Stimulated activated CD8-positive, alpha-beta memory T cell treated with anti-CD3 and anti-CD28 coated beads, Interleukin-4, amount 100 ng/mL, for 4 hours (primary cell): Measurements from ENCODE around the gene TUSC2.

ENCODE experiments used
- DNase-seq, 2 donors: peaks; one replicate each; pipeline ENCODE4 v3.0.0-alpha.2; 2020; ENCODE audit warnings: low read depth in 2 of 2, low spot score in 1 of 2

The TUSC2 gene

GRCh38 chr3:50327943-50328691 is at the start of gene TUSC2:
TSS of gene TUSC2 (minus strand) at chr3:50328223. CDS start at chr3:50328099, 124 bp downstream.
- DNase-seq, result peak; percentile 89 to 90

DNA sequence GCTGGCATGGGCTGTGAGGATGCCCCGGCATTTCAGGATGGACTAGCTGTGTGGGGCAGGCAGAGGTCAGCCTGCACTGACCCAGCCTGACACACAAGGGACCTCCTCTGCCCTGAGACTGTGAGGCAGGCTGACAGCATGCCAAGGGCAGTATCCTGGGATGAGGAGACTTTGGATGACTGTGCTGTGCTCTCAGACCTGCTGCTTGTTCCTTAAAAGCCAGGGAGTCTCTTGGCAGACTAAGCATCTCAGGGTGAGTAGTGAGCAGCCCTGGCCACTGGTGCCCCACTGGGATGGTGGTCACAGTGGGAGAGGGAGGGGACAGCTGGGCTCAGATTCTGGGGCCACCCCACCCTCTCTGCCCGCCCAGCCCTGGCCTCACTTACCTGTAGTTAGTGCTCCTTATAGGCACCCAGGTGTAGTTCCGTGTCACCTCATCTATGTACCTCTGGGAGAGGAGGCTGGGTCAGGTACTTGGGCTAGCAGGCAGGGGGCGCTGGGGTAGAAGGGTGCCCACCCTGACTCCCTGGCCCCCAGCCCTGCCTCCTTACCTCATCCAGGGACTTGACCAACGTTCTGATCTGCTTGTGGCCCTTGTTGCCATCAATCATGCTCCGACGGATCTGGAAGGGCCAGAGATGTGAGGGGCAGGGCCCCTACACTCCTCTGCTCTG is 47.4 kb upstream of the TUSC2 start:
- DNase-seq, result no peak

DNA sequence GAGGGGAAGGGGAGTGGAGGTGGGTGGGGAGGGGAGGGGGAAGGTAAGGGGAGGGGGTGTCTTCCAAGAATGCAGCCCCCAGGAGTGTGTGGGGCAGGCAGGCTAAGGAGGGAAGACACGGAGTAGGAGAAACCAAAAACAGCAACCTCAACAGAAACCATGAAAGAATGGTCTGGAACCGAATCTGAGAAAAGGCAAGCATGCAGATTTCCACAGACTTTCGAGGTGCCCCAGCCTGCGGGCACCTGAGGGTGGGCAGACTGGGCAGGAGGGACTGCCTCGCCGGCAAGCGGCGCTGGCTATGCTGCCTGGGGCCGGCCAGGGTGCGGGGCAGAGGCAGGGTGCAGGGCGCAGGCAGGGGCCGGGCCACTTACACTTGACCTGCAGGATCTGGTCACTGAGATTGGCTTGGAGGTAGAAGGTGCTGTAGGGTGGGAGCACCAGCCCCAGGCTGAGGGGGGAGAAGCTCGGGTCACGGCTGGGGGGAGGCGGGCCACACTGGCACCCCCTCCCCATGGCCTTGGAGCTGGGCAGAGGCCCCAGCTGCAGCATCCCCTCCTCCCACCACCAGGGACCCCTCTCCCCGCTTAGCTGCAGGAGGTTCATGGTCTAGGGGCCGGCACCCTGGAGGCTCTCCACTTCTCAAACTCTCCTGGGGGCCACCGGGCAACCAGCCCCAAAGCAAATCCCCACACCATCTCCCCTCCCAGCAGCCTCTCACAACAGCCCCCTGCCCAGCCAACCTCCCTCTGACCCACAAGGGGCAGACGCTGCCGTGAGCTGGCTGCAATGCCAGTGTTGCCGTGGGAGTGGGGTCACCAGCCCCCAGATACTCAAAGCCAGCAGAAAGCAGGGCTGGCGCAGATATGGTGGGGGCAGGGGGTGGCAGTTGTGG is 46.6 kb upstream of the TUSC2 start:
- no peak for DNase-seq

DNA sequence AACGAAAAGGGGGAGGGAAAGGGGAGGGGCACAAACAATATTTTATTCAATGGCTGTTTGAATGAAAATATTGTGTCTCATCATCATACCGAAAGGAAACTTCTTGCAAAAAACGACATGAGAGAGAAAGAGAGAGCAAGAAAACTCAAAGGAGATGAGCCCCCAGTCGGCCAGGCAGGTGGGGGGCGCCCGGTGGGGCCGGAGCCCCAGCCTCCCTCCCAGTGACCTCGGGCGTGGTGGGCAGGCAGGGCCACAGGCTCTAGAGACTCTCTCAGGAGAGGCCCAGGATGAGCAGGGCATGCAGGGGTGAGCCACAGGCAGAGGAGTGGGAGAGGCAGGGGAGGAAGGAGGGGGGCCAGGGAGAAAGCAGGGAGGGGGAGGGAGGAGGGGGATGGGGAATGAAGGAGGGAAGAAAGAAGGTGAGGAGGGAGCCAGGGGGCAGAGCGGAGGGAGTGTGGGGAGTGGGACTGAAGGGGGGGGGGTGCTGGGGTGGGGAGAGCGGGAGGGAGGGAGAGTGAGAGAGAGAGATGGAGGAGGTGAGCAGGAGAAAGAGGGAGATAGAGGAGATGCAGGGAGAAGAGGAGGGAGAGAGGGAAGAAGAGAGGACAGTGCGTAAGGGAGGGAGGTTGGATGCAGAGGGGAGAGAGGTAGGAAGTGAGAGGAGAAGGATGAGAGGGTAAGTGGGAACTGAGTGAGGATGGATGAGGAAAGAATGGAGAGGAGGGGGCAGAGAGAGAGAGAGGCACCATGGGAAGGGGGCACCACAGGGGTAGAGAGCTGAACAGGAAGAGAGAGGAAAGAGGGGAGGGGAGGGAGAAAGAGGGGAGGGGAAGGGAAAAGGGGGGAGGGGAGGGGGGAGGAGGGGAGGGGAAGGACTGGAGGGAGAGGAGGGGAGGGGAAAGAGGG is 45.4 kb upstream of the TUSC2 start:
- no peak for DNase-seq

DNA sequence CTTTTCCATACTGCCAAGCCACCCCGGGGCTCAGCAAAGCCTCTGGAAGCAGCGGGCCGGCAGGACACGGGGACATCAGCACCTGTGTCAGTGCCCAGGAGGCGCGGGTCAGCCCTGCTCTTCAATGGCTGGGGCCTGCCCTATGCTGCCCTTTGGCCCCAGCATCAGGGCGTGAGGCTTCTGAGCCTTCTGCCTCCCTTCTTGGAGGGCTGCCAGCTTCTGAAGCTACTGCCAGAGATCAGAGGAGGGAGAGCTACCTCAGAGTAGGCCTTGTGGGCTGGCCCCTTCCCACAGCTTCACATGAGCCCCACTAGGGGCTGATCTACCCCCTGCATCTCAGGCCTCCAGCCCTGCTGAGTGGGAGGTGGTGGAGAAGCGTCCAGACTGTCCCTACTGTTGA is 44.3 kb upstream of the TUSC2 start:
- DNase-seq, result no peak

GRCh38 chr3:50371133-50371685 is 43.2 kb upstream of the TUSC2 start:
- DNase-seq, result no peak

- DNase-seq, result no peak
Observed at GRCh38 chr3:50370594-50370993, 42.6 kb upstream of the TUSC2 start.

GRCh38 chr3:50369012-50369670 is 41.1 kb upstream of the TUSC2 start:
- DNase-seq, result no peak

DNA sequence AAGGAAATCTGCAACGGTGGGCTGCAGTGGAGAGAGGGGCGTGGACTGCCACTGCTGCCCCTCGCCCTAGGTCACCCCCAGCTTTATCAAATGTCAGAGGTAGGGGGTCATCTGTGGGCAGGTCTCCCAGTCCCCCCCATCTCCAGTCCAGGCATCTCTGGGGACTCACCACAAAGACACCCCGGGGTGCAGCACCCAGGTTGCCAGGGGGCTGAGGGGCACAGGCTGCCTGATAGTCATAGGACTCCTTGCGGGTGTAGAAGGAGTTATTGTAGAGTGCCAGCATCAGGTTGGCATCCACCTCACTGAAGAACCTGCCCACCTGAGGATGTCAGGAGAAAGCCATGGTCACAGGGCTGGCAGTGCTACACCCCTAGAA is 37.8 kb upstream of the TUSC2 start:
- no peak for DNase-seq

- peak; percentile 85 to 86 for DNase-seq
Observed at GRCh38 chr3:50365080-50365841, 37.2 kb upstream of the TUSC2 start.

DNA sequence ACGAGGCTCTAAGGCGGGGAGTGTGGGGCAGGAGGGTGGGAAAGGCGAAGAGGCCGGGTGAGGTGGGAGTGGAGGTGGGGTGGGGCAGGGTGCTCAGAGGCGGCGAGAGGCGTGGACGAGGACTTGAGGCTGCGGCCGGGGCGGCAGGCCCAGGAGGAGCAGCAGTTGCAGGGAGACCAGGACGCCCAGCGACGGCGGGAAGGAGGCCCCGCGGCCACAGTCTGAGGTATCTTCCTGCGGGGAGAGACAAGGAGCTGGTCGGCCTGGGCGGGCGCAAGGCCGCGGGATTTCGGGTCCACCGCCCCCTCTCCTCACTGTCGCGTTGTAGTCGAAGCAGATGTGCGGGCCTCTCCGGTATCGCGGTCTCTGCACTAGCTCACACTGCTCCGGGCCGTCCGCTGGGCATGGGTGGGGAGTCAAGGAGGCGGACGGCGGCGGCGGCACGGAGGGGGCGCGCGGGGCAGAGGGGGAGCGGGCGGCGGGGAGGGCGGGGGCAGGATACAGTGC is 36.6 kb upstream of the TUSC2 start:
- DNase-seq, result no peak

- DNase-seq, result no peak
Observed at GRCh38 chr3:50359760-50360110, 31.7 kb upstream of the TUSC2 start.

GRCh38 chr3:50358911-50359759 is 31.1 kb upstream of the TUSC2 start, which contains the start of gene TMEM115:
TSS of gene TMEM115 (minus strand) at chr3:50359521. CDS start at chr3:50359063, 458 bp downstream.
- peak; percentile 89 to 92 for DNase-seq

- DNase-seq, result no peak
Observed at GRCh38 chr3:50358355-50358910, 30.4 kb upstream of the TUSC2 start.

GRCh38 chr3:50357481-50357880 is 29.5 kb upstream of the TUSC2 start:
- DNase-seq, result no peak

GRCh38 chr3:50356553-50356952 is 28.5 kb upstream of the TUSC2 start:
- DNase-seq, result no peak

GRCh38 chr3:50355829-50356552 is 28.0 kb upstream of the TUSC2 start:
- DNase-seq, result no peak
